Measurements from ENCODE around the gene IGSF9. TPM values are rescaled to one million over a fixed set of nuclear protein-coding genes. Genes with fewer than 3 reads are reported as not detected.

IGSF9 gene
- total RNA-seq, 1 experiment from 2014 or later: 7.1 TPM

GRCh38 chr1:159980786-159981185 lies 35.4 kb upstream of the IGSF9 start:
- ChIA-PET CTCF (no interaction called here), POLR2A (ENCODE audit: low non-redundant PET) (no interaction called here)
- TF ChIP-seq EZH2 (IDR thresholded peaks at IDR 0.05; ENCODE audit: borderline replicate concordance, low read depth, low read length, poor library complexity, severe bottlenecking) (no peak), CTCF (conservative IDR thresholded peaks at IDR 0.05; ENCODE audit: low read depth, low read length) (no peak)
- no peak for DNase-seq (ENCODE audit: low spot score)
- Histone ChIP-seq H3K4me1 (ENCODE audit: insufficient read depth, low read length, poor library complexity, severe bottlenecking) (no peaks in the 10 kb centered on the region), H3K4me3 (ENCODE audit: low read depth, low read length, poor library complexity, severe bottlenecking) (no peak overlapping the region), H3K27ac (ENCODE audit: low read depth, low read length, poor library complexity, severe bottlenecking) (no peak overlapping the region), H3K9me3 (ENCODE audit: low read depth, low read length, poor library complexity, severe bottlenecking) (no peaks in the 10 kb centered on the region), H3K27me3 (replicated peaks; ENCODE audit: insufficient read depth, low read depth, low read length, poor library complexity) (peaks cover 71% of the 10 kb centered on the region), H3K36me3 (ENCODE audit: insufficient read depth, low read length, poor library complexity, severe bottlenecking) (no peaks in the 10 kb centered on the region)
- BruUV-seq (replicated peaks): no TSS peak
- intact Hi-C loops (cut with micrococcal nuclease; ENCODE audit: unreplicated experiment): no loop called here

- intact Hi-C loops (cut with micrococcal nuclease; ENCODE audit: unreplicated experiment): no loop called here
- H3K4me1 ChIP-seq (ENCODE audit: insufficient read depth, low read length, poor library complexity, severe bottlenecking): no peaks in the 10 kb centered on the region
- CTCF ChIA-PET: no interaction called here
- no peak for DNase-seq (ENCODE audit: low spot score)
- H3K36me3 ChIP-seq (ENCODE audit: insufficient read depth, low read length, poor library complexity, severe bottlenecking): no peaks in the 10 kb centered on the region
- H3K27ac ChIP-seq (ENCODE audit: low read depth, low read length, poor library complexity, severe bottlenecking): no peak overlapping the region
- H3K9me3 ChIP-seq (ENCODE audit: low read depth, low read length, poor library complexity, severe bottlenecking): no peaks in the 10 kb centered on the region
- POLR2A ChIA-PET (ENCODE audit: low non-redundant PET): no interaction called here
- TF ChIP-seq EZH2 (IDR thresholded peaks at IDR 0.05; ENCODE audit: borderline replicate concordance, low read depth, low read length, poor library complexity, severe bottlenecking): no peak
- no peak for TF ChIP-seq CTCF (conservative IDR thresholded peaks at IDR 0.05; ENCODE audit: low read depth, low read length)
- no peak overlapping the region for H3K4me3 ChIP-seq (ENCODE audit: low read depth, low read length, poor library complexity, severe bottlenecking)
- peaks cover 74% of the 10 kb centered on the region for H3K27me3 ChIP-seq (replicated peaks; ENCODE audit: insufficient read depth, low read depth, low read length, poor library complexity)
- BruUV-seq (replicated peaks): no TSS peak
These were observed 34.7 kb upstream of the IGSF9 start for GRCh38 chr1:159980076-159980475.

GRCh38 chr1:159979257-159979656 lies 33.8 kb upstream of the IGSF9 start:
- no peak for TF ChIP-seq EZH2 (IDR thresholded peaks at IDR 0.05; ENCODE audit: borderline replicate concordance, low read depth, low read length, poor library complexity, severe bottlenecking)
- TF ChIP-seq CTCF (conservative IDR thresholded peaks at IDR 0.05; ENCODE audit: low read depth, low read length): no peak
- Histone ChIP-seq H3K27me3 (replicated peaks; ENCODE audit: insufficient read depth, low read depth, low read length, poor library complexity) (peaks cover 76% of the 10 kb centered on the region), H3K9me3 (ENCODE audit: low read depth, low read length, poor library complexity, severe bottlenecking) (no peaks in the 10 kb centered on the region), H3K36me3 (ENCODE audit: insufficient read depth, low read length, poor library complexity, severe bottlenecking) (no peaks in the 10 kb centered on the region), H3K27ac (ENCODE audit: low read depth, low read length, poor library complexity, severe bottlenecking) (no peak overlapping the region), H3K4me3 (ENCODE audit: low read depth, low read length, poor library complexity, severe bottlenecking) (no peak overlapping the region), H3K4me1 (ENCODE audit: insufficient read depth, low read length, poor library complexity, severe bottlenecking) (no peaks in the 10 kb centered on the region)
- ChIA-PET CTCF (no interaction called here), POLR2A (ENCODE audit: low non-redundant PET) (no interaction called here)
- intact Hi-C loops (cut with micrococcal nuclease; ENCODE audit: unreplicated experiment): no loop called here
- DNase-seq (ENCODE audit: low spot score): no peak
- BruUV-seq (replicated peaks): no TSS peak
